NCI-H748 treated with DMSO at 0.1 percent for 48 hours (cell line): Measurements from ENCODE around the gene IRF2.

ENCODE experiments used
- DNase-seq: peaks from one replicate; lab custom pipeline; 2025; lab: John Stamatoyannopoulos, UW

IRF2 gene

DNA sequence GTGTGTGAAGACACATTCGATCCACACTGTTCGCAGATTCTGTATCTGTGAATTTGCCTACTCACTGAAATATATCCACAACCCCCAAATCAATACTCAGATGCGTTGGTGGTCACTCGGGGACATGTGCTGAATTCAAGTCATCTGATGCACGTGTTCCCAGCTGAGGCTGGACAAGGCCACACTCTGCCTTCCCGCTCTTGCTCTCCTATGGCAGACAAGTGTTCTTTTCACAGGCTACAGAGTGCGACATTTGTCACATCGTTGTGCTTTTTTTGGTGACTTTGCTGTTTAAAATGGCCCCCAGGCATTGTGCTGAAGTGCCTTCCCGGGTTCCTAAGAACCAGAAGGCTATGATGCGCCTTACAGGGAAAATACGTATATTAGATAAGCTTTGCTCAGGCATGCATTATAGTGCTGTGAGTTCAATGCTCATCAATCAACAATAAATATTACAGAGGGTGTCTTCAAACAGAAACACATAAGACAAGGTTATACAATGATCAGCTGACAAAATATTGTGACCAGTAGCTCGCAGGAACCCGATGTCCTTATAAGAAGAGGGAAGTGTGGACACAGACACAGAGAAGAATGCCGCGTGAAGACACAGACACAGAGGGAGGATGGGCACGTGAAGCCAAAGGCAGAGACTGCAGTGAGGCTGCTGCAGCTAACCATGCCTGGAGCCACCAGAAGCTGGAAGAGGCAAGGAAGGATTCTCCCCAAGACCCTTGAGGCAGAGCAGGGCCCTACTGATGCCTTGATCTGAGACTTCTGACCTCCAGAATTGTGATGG is 42.0 kb downstream of the IRF2 start:
- DNase-seq = no peak

GRCh38 chr4:184430163-184430562 is 44.2 kb downstream of the IRF2 start:
- no peak for DNase-seq

DNA sequence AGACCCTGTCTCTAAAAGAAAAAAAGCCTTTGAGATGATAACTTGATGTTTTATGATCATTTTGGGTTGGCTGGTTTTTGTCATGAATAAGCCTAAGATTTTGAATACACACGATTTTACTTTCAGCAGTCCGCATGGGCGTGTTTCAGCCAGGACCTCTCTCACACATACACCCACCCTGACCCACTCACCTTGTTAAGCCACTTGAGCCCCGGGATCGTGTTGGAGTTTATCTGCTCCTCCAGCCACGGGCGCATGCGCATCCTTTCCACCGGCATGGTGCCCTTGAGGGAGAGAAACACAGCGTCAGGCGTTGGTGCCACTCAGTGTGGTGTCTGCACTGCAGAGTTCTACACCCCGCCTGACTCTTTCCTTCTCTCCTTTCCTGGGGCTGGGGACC is 45.6 kb downstream of the IRF2 start:
- no peak for DNase-seq

DNA sequence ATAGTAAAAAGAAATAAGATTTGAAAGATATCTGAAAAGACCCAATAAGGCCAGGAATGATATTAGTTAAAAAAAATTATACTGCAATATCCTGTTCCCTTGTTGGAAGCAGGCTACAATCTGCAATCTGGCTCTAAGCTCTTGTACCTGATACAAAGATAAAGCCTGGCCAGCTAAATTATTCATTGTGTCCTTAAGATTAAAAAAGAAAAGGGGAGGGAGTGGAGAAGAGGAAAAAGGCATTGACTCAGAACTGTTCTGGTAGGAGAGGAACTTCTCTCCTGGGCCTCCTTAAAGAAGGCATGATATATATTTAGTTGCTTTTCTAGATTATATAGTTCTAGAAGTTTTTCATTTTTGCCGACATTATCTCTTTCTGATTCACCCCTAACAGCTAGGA is 46.7 kb downstream of the IRF2 start:
- no peak for DNase-seq

DNA sequence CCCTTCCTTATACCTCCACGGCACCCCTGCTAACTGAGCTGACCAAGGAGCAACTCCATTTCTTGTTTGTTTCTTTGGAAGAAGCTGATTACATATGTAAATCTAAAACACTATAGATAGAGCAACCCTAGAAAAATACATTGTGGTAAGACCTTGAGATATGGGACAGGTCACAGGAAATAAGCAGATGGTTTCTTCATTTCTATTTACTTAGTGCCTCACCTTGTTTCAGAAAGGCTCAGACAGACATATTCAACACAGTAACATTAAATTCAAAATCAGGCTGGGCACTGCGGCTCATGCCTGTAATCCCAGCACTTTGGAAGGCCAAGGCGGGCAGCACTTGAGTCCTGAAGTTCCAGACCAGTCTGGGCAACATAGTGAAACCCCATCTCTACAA is 47.3 kb downstream of the IRF2 start:
- no peak for DNase-seq

- DNase-seq = no peak
Observed at GRCh38 chr4:184424993-184425758, 49.2 kb downstream of the IRF2 start.

DNA sequence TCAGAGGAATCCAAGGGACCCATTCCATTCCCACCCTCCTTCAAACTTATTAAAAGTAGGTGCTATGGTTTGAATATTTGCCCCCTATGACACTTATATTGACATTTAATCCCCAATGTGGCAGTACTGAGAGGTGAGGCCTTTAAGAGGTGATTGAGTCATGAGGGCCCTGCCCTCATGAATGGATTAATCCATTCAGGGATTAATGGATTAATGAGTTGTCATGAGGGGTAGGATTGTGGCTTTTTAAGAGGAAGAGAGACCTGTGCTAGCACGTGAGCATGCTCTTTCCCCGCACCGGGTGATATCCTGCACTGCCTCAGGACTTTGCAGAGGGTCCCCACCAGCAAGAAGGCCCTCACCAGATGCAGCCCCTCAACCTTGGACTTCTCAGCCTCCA is 50.1 kb downstream of the IRF2 start:
- DNase-seq = no peak

DNA sequence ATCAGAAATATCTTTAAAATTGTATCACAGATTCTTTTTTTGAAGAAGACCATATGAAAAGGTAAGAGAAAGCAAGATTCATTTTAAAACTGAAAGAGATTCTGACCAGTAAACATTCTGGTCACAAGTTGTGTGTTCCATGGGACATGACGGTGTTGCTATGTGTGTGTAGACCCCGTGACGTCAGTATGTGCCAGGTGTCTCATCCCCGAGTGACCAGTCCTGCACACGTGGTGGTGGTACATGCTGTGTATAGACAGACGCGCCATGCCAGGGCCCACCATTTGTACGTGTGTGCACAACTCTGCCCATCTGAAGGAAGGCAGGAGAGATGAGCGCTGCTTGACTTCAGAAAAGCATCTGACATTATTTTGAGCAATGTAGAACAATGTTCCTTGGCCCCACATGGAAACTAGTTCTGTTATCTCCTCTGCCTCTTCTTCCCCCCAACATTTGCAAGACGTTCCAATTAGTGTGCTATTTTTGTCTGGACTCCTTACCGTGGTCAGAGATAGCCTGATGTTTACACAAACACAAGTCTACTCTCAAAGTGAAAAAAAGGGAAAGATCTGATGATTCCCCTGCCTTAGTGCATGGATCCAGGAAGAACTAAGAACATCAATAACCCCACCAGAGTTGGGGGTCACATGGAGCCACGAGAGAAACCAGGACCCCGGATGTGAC is 51.2 kb downstream of the IRF2 start:
- DNase-seq = no peak

DNA sequence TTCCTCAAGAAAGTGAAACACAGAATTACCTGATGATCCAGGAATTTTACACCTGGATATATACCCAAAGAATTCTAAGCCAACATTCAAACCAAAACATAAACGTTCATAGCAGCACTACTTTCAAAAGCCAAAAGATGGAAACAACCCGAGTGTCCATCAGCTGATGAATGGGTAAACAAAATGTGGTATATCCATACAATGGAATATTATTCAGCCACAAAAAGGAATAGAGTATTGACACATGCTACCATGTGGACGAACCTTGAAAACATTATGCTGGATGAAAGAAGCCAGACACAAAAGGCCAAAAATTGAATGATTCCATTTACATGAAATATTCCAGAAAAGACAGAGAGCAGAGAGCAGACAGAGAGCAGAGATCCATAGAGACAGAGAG is 52.0 kb downstream of the IRF2 start:
- no peak for DNase-seq

DNA sequence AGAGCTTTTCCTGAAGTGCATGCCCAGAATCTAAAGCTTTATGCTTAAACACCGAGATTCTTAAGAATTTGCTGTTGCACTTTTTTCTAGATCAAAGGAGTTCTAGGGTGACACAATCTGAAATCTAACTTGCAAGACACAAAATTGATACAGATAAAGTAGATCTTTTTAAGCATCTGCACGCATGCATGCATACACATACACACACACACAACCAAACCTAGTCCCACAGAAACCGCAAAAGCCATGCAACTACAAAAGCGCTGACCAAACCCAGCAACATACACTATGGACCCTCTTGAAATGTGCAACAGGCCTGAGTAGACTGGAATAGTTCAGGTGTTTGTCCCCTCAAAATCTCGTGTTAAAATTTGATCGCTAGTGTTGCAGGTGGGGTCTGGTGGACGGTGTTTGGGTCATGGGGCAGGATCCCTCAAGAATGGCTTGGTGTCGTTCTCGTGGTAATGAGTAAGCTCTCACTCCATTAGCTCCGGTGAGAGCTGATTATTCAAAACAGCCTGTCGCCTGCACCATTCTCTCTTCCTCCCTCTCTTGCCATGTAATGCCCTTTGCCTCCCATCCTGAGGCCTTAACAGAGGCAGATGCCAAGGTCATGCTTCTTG is 52.7 kb downstream of the IRF2 start:
- no peak for DNase-seq

DNA sequence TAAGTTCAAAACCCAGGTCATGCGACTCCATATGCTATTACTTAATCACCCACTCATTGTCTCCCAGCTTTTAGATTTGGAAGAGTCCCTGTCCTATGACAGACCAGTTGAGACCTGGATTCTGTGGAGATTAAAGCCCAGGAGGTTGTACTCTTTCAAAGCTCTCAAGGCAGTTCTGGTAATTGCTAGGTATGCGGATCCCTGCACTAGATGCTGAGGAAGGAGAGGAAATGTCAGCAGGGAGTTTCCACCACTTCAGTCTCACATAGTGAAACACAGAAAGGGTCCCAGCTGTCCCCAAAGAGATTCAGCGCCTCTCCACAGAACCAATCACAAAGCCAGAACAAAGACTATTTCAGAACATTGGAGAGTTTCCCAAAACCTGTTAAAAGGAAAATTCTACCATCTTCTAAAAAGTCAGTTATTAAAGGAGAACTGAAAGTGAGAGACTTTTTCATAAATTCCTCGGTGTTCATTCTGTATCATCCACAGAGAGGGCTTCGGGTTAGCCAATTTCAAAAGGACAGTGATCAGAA is 53.4 kb downstream of the IRF2 start:
- no peak for DNase-seq

DNA sequence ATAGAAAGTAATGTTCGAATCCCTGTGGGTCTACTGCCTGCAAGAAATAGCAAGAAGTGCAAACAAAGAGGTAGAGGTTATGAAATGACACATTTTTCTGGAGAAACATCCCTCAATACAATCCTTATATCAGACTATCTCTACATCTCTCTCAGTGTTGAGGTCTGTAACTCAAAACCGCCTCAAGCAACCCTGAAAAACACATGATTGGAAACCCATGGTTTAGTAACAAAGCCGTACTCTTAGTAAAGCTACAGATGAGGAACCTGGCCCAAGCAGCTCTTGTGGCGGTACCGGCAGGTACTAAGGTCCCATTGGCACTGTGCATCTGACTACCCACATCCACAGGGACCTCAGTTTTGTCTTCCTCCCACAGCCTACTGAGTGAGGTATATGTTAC is 53.9 kb downstream of the IRF2 start:
- no peak for DNase-seq

GRCh38 chr4:184419976-184420375 is 54.4 kb downstream of the IRF2 start:
- no peak for DNase-seq

GRCh38 chr4:184417802-184418511 is 56.4 kb downstream of the IRF2 start:
- DNase-seq = no peak

DNA sequence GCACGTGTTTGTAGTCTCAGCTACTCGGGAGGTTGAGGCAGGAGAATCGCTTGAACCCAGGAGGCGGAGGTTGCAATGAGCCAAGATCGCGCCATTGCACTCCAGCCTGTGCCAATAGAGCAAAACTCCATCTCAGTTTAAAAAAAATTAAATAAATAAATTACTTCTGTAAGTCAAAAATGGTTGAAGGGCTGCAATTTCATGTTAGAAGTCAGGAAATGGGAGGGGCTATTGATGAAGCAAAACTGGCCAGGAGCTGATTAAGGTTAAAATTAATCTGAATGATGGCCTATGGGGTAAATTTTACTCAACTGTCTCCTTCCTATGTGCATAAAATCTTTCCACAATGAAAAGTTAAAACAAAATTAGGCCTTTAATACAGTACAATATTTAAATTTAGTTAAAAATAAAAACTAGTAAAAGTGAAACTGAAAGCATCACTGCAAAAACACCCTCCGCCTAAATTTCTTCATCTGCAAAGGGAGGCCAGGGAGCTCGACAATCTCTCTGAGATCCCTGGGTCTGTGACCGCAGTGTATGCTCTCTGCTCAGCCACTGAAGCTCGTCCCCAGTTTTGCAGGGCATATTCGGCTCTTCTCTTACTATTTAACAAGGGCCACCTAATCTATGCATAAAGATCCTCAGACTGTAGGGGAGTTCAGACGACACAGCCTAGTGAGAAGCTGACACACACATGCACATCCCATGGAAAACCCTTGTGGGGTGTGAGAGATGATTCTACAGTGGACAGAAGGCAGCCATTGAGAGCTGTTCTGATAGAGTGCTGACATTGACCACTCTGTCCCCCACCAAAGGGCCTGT is 57.2 kb downstream of the IRF2 start:
- no peak for DNase-seq

- DNase-seq = no peak
Observed at GRCh38 chr4:184415071-184415470, 59.3 kb downstream of the IRF2 start.

- no peak for DNase-seq
Observed at GRCh38 chr4:184413261-184414046, 60.9 kb downstream of the IRF2 start.

- no peak for DNase-seq
Observed at GRCh38 chr4:184410748-184411147, 63.6 kb downstream of the IRF2 start.

- DNase-seq = no peak
Observed at GRCh38 chr4:184409911-184410692, 64.2 kb downstream of the IRF2 start.
